ENCODE measurements around the gene KPTN.

Gene KPTN

GRCh38 chr19:47447470-47448359 lies 36.3 kb downstream of the KPTN start:
- Mint-ChIP-seq H3K27ac (peak overlapping the region; percentile 33), H3K9me3 (no peaks in the 10 kb centered on the region), H3K4me3 (peak overlapping the region; percentile 50), H3K4me1 (ENCODE audit: low read depth) (peaks cover 32% of the 10 kb centered on the region), H3K36me3 (ENCODE audit: low read depth) (peaks cover 2% of the 10 kb centered on the region), H3K27me3 (ENCODE audit: low read depth) (peaks cover 72% of the 10 kb centered on the region)

GRCh38 chr19:47446534-47447469 lies 37.2 kb downstream of the KPTN start:
- no peaks in the 10 kb centered on the region for H3K9me3 Mint-ChIP-seq
- H3K4me3 Mint-ChIP-seq, result peak overlapping the region; percentile 50
- peaks cover 2% of the 10 kb centered on the region for H3K36me3 Mint-ChIP-seq (ENCODE audit: low read depth)
- H3K27me3 Mint-ChIP-seq (ENCODE audit: low read depth), result peaks cover 74% of the 10 kb centered on the region
- H3K4me1 Mint-ChIP-seq (ENCODE audit: low read depth), result peaks cover 32% of the 10 kb centered on the region
- peak overlapping the region; percentile 33 for H3K27ac Mint-ChIP-seq

- H3K4me1 Mint-ChIP-seq (ENCODE audit: low read depth), result peaks cover 32% of the 10 kb centered on the region
- peak overlapping the region; percentile 51 for H3K4me3 Mint-ChIP-seq
- H3K27me3 Mint-ChIP-seq (ENCODE audit: low read depth), result peaks cover 73% of the 10 kb centered on the region
- peaks cover 2% of the 10 kb centered on the region for H3K36me3 Mint-ChIP-seq (ENCODE audit: low read depth)
- peak overlapping the region; percentile 81 for H3K27ac Mint-ChIP-seq
- no peaks in the 10 kb centered on the region for H3K9me3 Mint-ChIP-seq
Measured at GRCh38 chr19:47445937-47446402, 38.0 kb downstream of the KPTN start.

- Mint-ChIP-seq H3K36me3 (ENCODE audit: low read depth) (peaks cover 2% of the 10 kb centered on the region), H3K27ac (peak overlapping the region; percentile 81), H3K4me1 (ENCODE audit: low read depth) (peaks cover 32% of the 10 kb centered on the region), H3K9me3 (no peaks in the 10 kb centered on the region), H3K4me3 (peak overlapping the region; percentile 51), H3K27me3 (ENCODE audit: low read depth) (peaks cover 73% of the 10 kb centered on the region)
Measured at GRCh38 chr19:47445527-47445926, 38.5 kb downstream of the KPTN start.

- peaks cover 71% of the 10 kb centered on the region for H3K27me3 Mint-ChIP-seq (ENCODE audit: low read depth)
- H3K36me3 Mint-ChIP-seq (ENCODE audit: low read depth), result peaks cover 2% of the 10 kb centered on the region
- no peaks in the 10 kb centered on the region for H3K9me3 Mint-ChIP-seq
- H3K4me3 Mint-ChIP-seq, result peak overlapping the region; percentile 46
- H3K4me1 Mint-ChIP-seq (ENCODE audit: low read depth), result peaks cover 32% of the 10 kb centered on the region
- peak overlapping the region; percentile 38 for H3K27ac Mint-ChIP-seq
Measured at GRCh38 chr19:47444388-47444821, 39.6 kb downstream of the KPTN start.

GRCh38 chr19:47443331-47443730 lies 40.7 kb downstream of the KPTN start:
- Mint-ChIP-seq H3K27ac (no peak overlapping the region), H3K4me3 (no peak overlapping the region), H3K27me3 (ENCODE audit: low read depth) (peaks cover 68% of the 10 kb centered on the region), H3K36me3 (ENCODE audit: low read depth) (peaks cover 2% of the 10 kb centered on the region), H3K4me1 (ENCODE audit: low read depth) (peaks cover 34% of the 10 kb centered on the region), H3K9me3 (no peaks in the 10 kb centered on the region)

GRCh38 chr19:47438793-47439220 lies 45.2 kb downstream of the KPTN start:
- Mint-ChIP-seq H3K9me3 (no peaks in the 10 kb centered on the region), H3K27me3 (ENCODE audit: low read depth) (peaks cover 43% of the 10 kb centered on the region), H3K4me3 (no peak overlapping the region), H3K4me1 (ENCODE audit: low read depth) (peaks cover 26% of the 10 kb centered on the region), H3K27ac (no peak overlapping the region), H3K36me3 (ENCODE audit: low read depth) (no peaks in the 10 kb centered on the region)

- peaks cover 30% of the 10 kb centered on the region for H3K27me3 Mint-ChIP-seq (ENCODE audit: low read depth)
- no peak overlapping the region for H3K4me3 Mint-ChIP-seq
- no peaks in the 10 kb centered on the region for H3K36me3 Mint-ChIP-seq (ENCODE audit: low read depth)
- no peak overlapping the region for H3K27ac Mint-ChIP-seq
- peaks cover 27% of the 10 kb centered on the region for H3K4me1 Mint-ChIP-seq (ENCODE audit: low read depth)
- no peaks in the 10 kb centered on the region for H3K9me3 Mint-ChIP-seq
Measured at GRCh38 chr19:47437500-47437899, 46.5 kb downstream of the KPTN start.

- Mint-ChIP-seq H3K9me3 (no peaks in the 10 kb centered on the region), H3K27ac (peak overlapping the region; percentile 4), H3K4me3 (no peak overlapping the region), H3K36me3 (ENCODE audit: low read depth) (no peaks in the 10 kb centered on the region), H3K4me1 (ENCODE audit: low read depth) (peaks cover 30% of the 10 kb centered on the region), H3K27me3 (ENCODE audit: low read depth) (peaks cover 26% of the 10 kb centered on the region)
Measured at GRCh38 chr19:47436712-47437401, 47.2 kb downstream of the KPTN start.

GRCh38 chr19:47435883-47436417 lies 48.1 kb downstream of the KPTN start:
- H3K27me3 Mint-ChIP-seq (ENCODE audit: low read depth), result peaks cover 22% of the 10 kb centered on the region
- H3K27ac Mint-ChIP-seq, result no peak overlapping the region

GRCh38 chr19:47435196-47435595 lies 48.8 kb downstream of the KPTN start:
- H3K4me3 Mint-ChIP-seq, result peak overlapping the region; percentile 60
- no peaks in the 10 kb centered on the region for H3K9me3 Mint-ChIP-seq
- H3K36me3 Mint-ChIP-seq (ENCODE audit: low read depth), result no peaks in the 10 kb centered on the region
- H3K4me1 Mint-ChIP-seq (ENCODE audit: low read depth), result peaks cover 30% of the 10 kb centered on the region
- peaks cover 24% of the 10 kb centered on the region for H3K27me3 Mint-ChIP-seq (ENCODE audit: low read depth)
- peak overlapping the region; percentile 67 for H3K27ac Mint-ChIP-seq

More at GRCh38 chr19:47435883-47436417, 48.1 kb downstream of the KPTN start:
- no peaks in the 10 kb centered on the region for H3K9me3 Mint-ChIP-seq
- no peak overlapping the region for H3K4me3 Mint-ChIP-seq
- H3K4me1 Mint-ChIP-seq (ENCODE audit: low read depth), result peaks cover 30% of the 10 kb centered on the region
- no peaks in the 10 kb centered on the region for H3K36me3 Mint-ChIP-seq (ENCODE audit: low read depth)

- Mint-ChIP-seq H3K4me1 (ENCODE audit: low read depth) (peaks cover 35% of the 10 kb centered on the region), H3K4me3 (no peak overlapping the region), H3K36me3 (ENCODE audit: low read depth) (no peaks in the 10 kb centered on the region), H3K9me3 (no peaks in the 10 kb centered on the region), H3K27ac (no peak overlapping the region), H3K27me3 (ENCODE audit: low read depth) (peaks cover 24% of the 10 kb centered on the region)
Measured at GRCh38 chr19:47434088-47434487, 49.9 kb downstream of the KPTN start.

GRCh38 chr19:47433121-47433520 lies 50.9 kb downstream of the KPTN start:
- Mint-ChIP-seq H3K27ac (no peak overlapping the region), H3K4me1 (ENCODE audit: low read depth) (peaks cover 34% of the 10 kb centered on the region), H3K27me3 (ENCODE audit: low read depth) (peaks cover 18% of the 10 kb centered on the region), H3K36me3 (ENCODE audit: low read depth) (no peaks in the 10 kb centered on the region), H3K9me3 (no peaks in the 10 kb centered on the region), H3K4me3 (no peak overlapping the region)

- Mint-ChIP-seq H3K4me1 (ENCODE audit: low read depth) (peaks cover 34% of the 10 kb centered on the region), H3K27ac (no peak overlapping the region), H3K36me3 (ENCODE audit: low read depth) (no peaks in the 10 kb centered on the region), H3K4me3 (no peak overlapping the region), H3K27me3 (ENCODE audit: low read depth) (peaks cover 18% of the 10 kb centered on the region), H3K9me3 (no peaks in the 10 kb centered on the region)
Measured at GRCh38 chr19:47432499-47432898, 51.5 kb downstream of the KPTN start.

Data from T-helper 1 cell treated with Interleukin-12 subunit alpha and Interleukin-12 subunit beta and Interleukin-4 antibody, amounts not matched to agents 30 μg/mL and 1 μg/mL, for 36 hours (primary cell).